Gastroesophageal sphincter (tissue), 4 donors: Measurements from ENCODE around the gene PHAF1. TPM values are rescaled to one million over a fixed set of nuclear protein-coding genes. Genes with fewer than 3 reads are reported as not detected.

Experiments used
- ATAC-seq: fragments of 150-250 bp; one replicate; pipeline ENCODE4 v1.9.1; 2016; ENCODE audit warnings: mild to moderate bottlenecking, moderate library complexity
- H3K27ac ChIP-seq, 4 donors: fragments of 200-600 bp; sonication (generic) in 3 of 4; 1 replicate in 3 of 4; 2 replicates in 1 of 4; pipeline ENCODE4 v1.5.1; 2016 to 2019
- H3K27me3 ChIP-seq: fragments of 200-600 bp; sonication (generic); one replicate; pipeline ENCODE4 v1.5.1; 2019
- H3K36me3 ChIP-seq, 2 donors: fragments of 200-600 bp; sonication (generic); one replicate each; pipeline ENCODE4 v1.5.1; 2019; ENCODE audit warnings: control low read depth in 1 of 2
- H3K4me1 ChIP-seq, 3 donors: fragments of 200-600 bp; sonication (generic); 1 replicate in 2 of 3; 2 replicates in 1 of 3; pipeline ENCODE4 v1.5.1; 2016 to 2019; ENCODE audit warnings: control low read depth in 2 of 3
- H3K4me3 ChIP-seq, 2 donors: fragments of 200-600 bp; sonication (generic); one replicate each; pipeline ENCODE4 v1.5.1; 2019; ENCODE audit warnings: mild to moderate bottlenecking in 1 of 2, moderate library complexity in 1 of 2
- H3K9me3 ChIP-seq, 3 donors: fragments of 200-600 bp; sonication (generic); one replicate each; pipeline ENCODE4 v1.5.1; 2017 to 2019; ENCODE audit warnings: control low read depth in 2 of 3
- EP300 ChIP-seq: sonication (generic); formaldehyde crosslinking; IDR thresholded peaks from one replicate; pipeline ENCODE4 v1.6.1; 2017; ENCODE audit warnings: antibody characterized with exemption, mild to moderate bottlenecking
- POLR2A ChIP-seq, 2 donors: fragments of 450-650 bp; IDR thresholded peaks; one replicate each; pipeline ENCODE4 v1.6.1; 2017; ENCODE audit warnings: antibody characterized with exemption in 2 of 2, mild to moderate bottlenecking in 2 of 2, moderate library complexity in 1 of 2
- POLR2AphosphoS5 ChIP-seq: sonication (generic); formaldehyde crosslinking; IDR thresholded peaks from one replicate; pipeline ENCODE4 v1.6.1; 2017; ENCODE audit warnings: antibody characterized with exemption
- WGBS, 2 donors: methylation state at CpG; one replicate each; pipeline ENCODE4 v1.1.5; 2018; ENCODE audit warnings: low coverage in 1 of 2; 5-methylcytosine and 5-hydroxymethylcytosine counted together
- total RNA-seq, 4 donors: library from RNA; depleted of rRNA; stranded (reverse); fragments of >200 nt; gene quantifications; one replicate each; pipeline ENCODE4 v1.1.0, GENCODE V29; 2016
- TF ChIP-seq, protein P1 (sequence below), 4 experiments: fragments of 200-600 bp in 2 of 4; fragments of 450-650 bp in 2 of 4; sonication (generic) in 1 of 4; IDR thresholded peaks; one replicate each; pipeline ENCODE4 v1.5.1; 2017 to 2019; ENCODE audit warnings: antibody characterized with exemption in 4 of 4, mild to moderate bottlenecking in 2 of 4, moderate library complexity in 2 of 4

The PHAF1 gene
- total RNA-seq, 4 donors from 2014 or later = 10.9 to 20.4 (median 13.3) TPM

DNA sequence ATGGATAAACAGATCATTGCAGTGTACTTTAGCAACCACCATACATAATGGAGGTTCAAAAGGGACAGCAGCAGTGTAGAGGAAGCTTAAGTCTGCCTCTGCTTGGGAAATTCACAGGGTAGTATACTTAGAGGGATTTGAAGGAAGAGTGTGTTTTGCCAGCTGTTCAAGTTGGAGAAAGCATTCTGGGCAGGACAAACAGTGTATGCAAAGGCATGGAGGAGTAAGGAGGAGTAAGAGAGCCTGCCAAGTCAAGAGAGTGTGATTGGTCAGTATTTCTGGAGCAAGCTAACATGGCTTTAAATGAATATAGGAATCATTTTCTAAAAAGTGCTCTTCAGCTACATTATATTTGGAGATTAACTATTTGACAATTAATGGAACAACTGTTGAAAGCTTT lies 22.9 kb upstream of the PHAF1 start:
- Histone ChIP-seq H3K27me3 (no peaks in the 10 kb centered on the region), H3K36me3 (peaks cover 0 to 23% of the 10 kb centered on the region in 2 donors), H3K27ac (no peak overlapping the region), H3K9me3 (no peaks in the 10 kb centered on the region), H3K4me1 (peaks cover 0 to 13% (median 0%) of the 10 kb centered on the region in 3 donors), H3K4me3 (no peak overlapping the region)
- no peak for ATAC-seq
- TF ChIP-seq, protein P1, sequence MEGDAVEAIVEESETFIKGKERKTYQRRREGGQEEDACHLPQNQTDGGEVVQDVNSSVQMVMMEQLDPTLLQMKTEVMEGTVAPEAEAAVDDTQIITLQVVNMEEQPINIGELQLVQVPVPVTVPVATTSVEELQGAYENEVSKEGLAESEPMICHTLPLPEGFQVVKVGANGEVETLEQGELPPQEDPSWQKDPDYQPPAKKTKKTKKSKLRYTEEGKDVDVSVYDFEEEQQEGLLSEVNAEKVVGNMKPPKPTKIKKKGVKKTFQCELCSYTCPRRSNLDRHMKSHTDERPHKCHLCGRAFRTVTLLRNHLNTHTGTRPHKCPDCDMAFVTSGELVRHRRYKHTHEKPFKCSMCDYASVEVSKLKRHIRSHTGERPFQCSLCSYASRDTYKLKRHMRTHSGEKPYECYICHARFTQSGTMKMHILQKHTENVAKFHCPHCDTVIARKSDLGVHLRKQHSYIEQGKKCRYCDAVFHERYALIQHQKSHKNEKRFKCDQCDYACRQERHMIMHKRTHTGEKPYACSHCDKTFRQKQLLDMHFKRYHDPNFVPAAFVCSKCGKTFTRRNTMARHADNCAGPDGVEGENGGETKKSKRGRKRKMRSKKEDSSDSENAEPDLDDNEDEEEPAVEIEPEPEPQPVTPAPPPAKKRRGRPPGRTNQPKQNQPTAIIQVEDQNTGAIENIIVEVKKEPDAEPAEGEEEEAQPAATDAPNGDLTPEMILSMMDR (IDR thresholded peaks at IDR 0.05) = no peak
- TF ChIP-seq EP300 = no peak
- TF ChIP-seq POLR2AphosphoS5 = no peak
- TF ChIP-seq POLR2A (IDR thresholded peaks at IDR 0.05) = no peak

DNA sequence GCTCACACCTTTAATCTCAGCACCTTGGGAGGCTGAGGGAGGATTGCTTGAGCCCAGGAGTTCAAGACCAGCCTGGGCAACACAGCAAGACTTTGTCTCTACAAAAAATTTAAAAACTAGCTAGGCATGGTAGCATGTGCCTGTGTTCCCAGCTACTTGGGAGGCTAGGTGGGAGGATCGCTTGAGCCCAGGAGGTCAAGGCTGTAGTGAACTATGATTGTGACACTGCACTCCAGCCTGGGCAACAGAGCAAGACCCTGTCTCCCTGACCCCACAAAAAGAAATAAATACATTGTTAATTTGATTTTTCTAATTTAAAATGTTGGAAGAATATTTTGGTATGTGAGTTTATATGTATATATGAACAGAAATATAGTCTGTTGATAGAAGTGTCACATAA lies 22.4 kb upstream of the PHAF1 start:
- ATAC-seq = no peak
- 100% methylated on average over 1 of the region's 1 CpG for WGBS, 2 donors
- peaks cover 0 to 23% of the 10 kb centered on the region in 2 donors for H3K36me3 ChIP-seq
- H3K4me3 ChIP-seq = no peak overlapping the region
- peaks cover 0 to 13% (median 0%) of the 10 kb centered on the region in 3 donors for H3K4me1 ChIP-seq
- no peak for TF ChIP-seq EP300
- no peak for TF ChIP-seq POLR2A (IDR thresholded peaks at IDR 0.05)
- no peak for TF ChIP-seq POLR2AphosphoS5
- TF ChIP-seq, protein P1 (IDR thresholded peaks at IDR 0.05) = no peak
- H3K9me3 ChIP-seq = no peaks in the 10 kb centered on the region
- no peaks in the 10 kb centered on the region for H3K27me3 ChIP-seq
- no peak overlapping the region for H3K27ac ChIP-seq

DNA sequence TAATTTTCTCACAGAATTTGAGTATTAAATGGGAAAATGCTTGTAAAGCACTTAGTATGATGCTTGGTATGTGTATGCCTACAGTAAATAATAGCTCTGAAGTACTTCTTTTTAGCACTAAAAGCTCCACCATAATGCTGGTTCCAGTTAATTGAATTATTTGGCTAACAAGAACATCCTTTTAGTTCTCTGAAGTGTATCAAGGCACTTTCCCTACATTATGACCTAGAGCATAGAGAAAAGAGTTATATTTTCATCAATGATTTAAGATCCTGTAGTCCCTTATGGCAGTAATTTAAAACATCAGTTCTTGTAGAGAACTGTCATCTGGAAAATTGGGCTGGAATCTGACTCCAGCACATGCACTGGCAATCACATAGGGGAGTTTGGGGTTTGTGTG lies 21.9 kb upstream of the PHAF1 start:
- H3K27me3 ChIP-seq = no peaks in the 10 kb centered on the region
- H3K4me1 ChIP-seq = peaks cover 0 to 13% (median 0%) of the 10 kb centered on the region in 3 donors
- TF ChIP-seq EP300 (no peak), POLR2AphosphoS5 (no peak), POLR2A (IDR thresholded peaks at IDR 0.05) (no peak)
- TF ChIP-seq, protein P1 (IDR thresholded peaks at IDR 0.05) = no peak
- H3K9me3 ChIP-seq = no peaks in the 10 kb centered on the region
- no peak for ATAC-seq
- no peak overlapping the region for H3K4me3 ChIP-seq
- peaks cover 0 to 24% of the 10 kb centered on the region in 2 donors for H3K36me3 ChIP-seq
- H3K27ac ChIP-seq = no peak overlapping the region

DNA sequence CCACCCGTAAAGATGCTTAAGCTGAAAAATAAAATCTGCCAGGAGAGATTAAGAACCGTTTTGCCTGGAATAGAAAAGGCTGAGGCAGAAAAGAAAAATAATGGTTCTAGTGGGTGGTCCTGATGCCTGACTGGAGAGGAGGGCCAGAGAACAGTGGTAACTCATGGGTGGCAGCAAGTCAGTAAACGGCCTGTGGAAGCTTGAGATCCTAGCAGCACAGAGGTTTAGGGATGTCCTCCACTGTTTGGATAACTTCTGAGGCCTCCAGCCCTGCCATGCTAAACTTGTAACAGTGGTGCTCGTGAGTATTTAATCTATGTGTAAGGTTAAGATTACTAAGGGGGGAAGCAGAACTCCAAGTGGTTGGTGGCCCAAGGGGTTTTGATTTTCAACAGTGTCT lies 21.2 kb upstream of the PHAF1 start:
- H3K36me3 ChIP-seq = peaks cover 0 to 19% of the 10 kb centered on the region in 2 donors
- H3K4me3 ChIP-seq = no peak overlapping the region
- H3K27ac ChIP-seq = no peak overlapping the region
- H3K27me3 ChIP-seq = no peaks in the 10 kb centered on the region
- TF ChIP-seq POLR2AphosphoS5 (no peak), POLR2A (IDR thresholded peaks at IDR 0.05) (no peak), EP300 (no peak)
- TF ChIP-seq, protein P1 (IDR thresholded peaks at IDR 0.05) = no peak
- no peaks in the 10 kb centered on the region for H3K9me3 ChIP-seq
- H3K4me1 ChIP-seq = peaks cover 0 to 13% (median 0%) of the 10 kb centered on the region in 3 donors
- no peak for ATAC-seq
- WGBS, 2 donors = 69 to 79% methylated on average over 3 to 4 of the region's 4 CpGs

DNA sequence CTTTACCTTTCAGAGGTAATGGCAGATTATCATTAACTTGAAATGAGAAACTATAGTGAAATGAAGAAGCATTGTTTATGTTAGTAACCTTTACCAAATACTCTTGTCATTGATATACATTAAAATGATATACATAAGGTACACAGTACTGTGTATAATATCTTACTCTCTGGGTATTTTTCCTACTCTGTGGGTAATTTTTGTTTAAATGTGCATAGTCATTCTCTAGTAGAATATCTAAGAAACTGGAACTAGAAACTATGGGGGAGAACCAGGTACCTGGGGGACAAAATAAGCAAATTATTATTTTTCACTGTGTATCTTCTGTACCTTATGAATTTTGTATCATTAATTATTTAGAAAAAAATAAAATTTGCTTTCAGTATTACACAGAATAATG lies 20.6 kb upstream of the PHAF1 start:
- no peak for ATAC-seq
- Histone ChIP-seq H3K9me3 (no peaks in the 10 kb centered on the region), H3K4me3 (no peak overlapping the region), H3K27me3 (no peaks in the 10 kb centered on the region), H3K27ac (no peak overlapping the region), H3K4me1 (peaks cover 0 to 13% (median 0%) of the 10 kb centered on the region in 3 donors), H3K36me3 (peaks cover 0 to 19% of the 10 kb centered on the region in 2 donors)
- TF ChIP-seq EP300 (no peak), POLR2A (IDR thresholded peaks at IDR 0.05) (no peak), POLR2AphosphoS5 (no peak)
- TF ChIP-seq, protein P1 (IDR thresholded peaks at IDR 0.05) = no peak
